ENCODE data around the gene AK4. TPM values are rescaled to one million over a fixed set of nuclear protein-coding genes. Genes with fewer than 3 reads are reported as not detected.

AK4 gene
- total RNA-seq, 4 donors from 2014 or later, result 39.9 to 83.2 (median 49.0) TPM

DNA sequence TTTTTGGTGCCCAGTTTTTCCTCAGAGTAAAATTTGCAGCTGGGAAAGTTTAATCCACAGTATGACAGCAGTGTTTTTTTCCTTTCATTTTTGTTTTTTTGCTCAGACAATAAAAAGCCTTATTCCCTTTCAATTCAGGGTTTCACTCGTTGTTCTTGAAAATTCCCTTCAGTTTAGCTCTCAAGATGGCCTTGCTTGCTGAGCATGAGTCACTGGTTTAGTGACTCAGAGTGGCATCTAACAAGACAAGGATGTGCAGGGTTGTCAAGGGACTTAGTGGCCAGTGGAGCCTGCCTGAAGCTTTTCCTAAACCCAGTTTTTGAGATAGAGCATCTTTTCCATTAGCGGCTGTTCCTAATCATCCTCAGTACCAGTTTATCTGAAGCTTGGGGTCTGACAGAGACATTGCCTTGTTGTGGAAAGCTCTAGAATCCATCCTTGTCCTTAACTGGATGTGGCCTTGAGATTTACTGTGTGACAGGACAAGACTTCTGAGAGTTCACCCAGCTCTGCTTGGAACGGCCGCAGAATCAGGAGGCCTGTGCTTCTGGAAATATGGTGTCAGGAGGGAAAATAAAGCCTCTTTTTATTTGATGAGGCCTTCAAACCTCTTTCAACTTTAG is 113.0 kb downstream of the AK4 start:
- intact Hi-C loops (cut with DNase I; ENCODE audit: low total_unique reads), result no loop called here
- 72 to 75% methylated on average over 4 of the region's 4 CpGs for WGBS, 2 donors

GRCh38 chr1:65263286-65263685 is 115.3 kb downstream of the AK4 start:
- no peak for DNase-seq (ENCODE audit: low spot score in 2 of 2)
- 91 to 93% methylated on average over 1 of the region's 1 CpG for WGBS, 2 donors
- intact Hi-C loops (cut with DNase I; ENCODE audit: low total_unique reads), result no loop called here
- no peak for TF ChIP-seq POLR2A (IDR thresholded peaks at IDR 0.05)
- TF ChIP-seq, protein P1, sequence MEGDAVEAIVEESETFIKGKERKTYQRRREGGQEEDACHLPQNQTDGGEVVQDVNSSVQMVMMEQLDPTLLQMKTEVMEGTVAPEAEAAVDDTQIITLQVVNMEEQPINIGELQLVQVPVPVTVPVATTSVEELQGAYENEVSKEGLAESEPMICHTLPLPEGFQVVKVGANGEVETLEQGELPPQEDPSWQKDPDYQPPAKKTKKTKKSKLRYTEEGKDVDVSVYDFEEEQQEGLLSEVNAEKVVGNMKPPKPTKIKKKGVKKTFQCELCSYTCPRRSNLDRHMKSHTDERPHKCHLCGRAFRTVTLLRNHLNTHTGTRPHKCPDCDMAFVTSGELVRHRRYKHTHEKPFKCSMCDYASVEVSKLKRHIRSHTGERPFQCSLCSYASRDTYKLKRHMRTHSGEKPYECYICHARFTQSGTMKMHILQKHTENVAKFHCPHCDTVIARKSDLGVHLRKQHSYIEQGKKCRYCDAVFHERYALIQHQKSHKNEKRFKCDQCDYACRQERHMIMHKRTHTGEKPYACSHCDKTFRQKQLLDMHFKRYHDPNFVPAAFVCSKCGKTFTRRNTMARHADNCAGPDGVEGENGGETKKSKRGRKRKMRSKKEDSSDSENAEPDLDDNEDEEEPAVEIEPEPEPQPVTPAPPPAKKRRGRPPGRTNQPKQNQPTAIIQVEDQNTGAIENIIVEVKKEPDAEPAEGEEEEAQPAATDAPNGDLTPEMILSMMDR (IDR thresholded peaks at IDR 0.05), result no peak
- no peak overlapping the region for H3K4me3 ChIP-seq (ENCODE audit: low read depth, poor library complexity, severe bottlenecking)

More for the DNA sequence above, 113.0 kb downstream of the AK4 start:
- DNase-seq (ENCODE audit: low spot score in 2 of 2), result no peak
- H3K4me3 ChIP-seq (ENCODE audit: low read depth, poor library complexity, severe bottlenecking), result no peak overlapping the region
- no peak for TF ChIP-seq POLR2A (IDR thresholded peaks at IDR 0.05)
- TF ChIP-seq, protein P1 (IDR thresholded peaks at IDR 0.05), result no peak

DNA sequence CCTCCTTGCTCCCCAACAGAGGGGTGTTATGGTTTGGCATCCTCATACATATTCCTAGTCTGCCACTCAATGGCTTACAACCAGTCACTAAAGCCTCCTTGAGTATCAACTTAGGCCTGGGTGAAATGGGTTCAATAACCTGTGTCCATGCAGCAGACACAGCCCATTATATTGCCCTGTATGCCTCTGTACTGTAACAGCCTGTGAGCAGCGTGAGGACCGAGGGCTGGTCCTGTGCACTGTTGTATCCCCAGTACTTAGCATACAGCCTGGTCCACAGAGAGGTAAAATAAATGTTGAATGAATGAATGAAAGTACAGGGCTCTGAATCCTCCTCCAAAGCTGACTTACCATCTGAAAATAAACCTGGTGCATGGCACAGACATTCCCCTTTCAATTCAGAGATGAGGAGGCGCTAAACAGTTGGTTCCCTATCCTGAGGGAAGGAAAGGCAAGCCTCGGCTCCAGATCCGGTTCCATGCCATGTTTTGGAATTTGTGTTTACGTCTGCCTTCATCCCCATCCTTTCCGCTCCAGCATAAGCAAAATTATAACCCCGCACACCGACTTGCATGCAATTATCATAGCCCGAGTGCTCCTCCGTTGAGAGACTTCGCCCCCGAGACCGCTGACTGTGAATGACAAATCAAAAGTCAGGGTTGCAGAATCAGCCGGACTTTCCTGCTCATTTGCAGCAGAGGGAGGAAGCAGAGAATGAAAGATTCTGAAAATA is 116.4 kb downstream of the AK4 start:
- no peak for TF ChIP-seq POLR2A (IDR thresholded peaks at IDR 0.05)
- TF ChIP-seq, protein P1 (IDR thresholded peaks at IDR 0.05), result no peak
- intact Hi-C loops (cut with DNase I; ENCODE audit: low total_unique reads), result no loop called here
- no peak for DNase-seq (ENCODE audit: low spot score in 2 of 2)
- WGBS, 2 donors, result 14 to 17% methylated on average over 15 of the region's 15 CpGs
- no peak overlapping the region for H3K4me3 ChIP-seq (ENCODE audit: low read depth, poor library complexity, severe bottlenecking)

DNA sequence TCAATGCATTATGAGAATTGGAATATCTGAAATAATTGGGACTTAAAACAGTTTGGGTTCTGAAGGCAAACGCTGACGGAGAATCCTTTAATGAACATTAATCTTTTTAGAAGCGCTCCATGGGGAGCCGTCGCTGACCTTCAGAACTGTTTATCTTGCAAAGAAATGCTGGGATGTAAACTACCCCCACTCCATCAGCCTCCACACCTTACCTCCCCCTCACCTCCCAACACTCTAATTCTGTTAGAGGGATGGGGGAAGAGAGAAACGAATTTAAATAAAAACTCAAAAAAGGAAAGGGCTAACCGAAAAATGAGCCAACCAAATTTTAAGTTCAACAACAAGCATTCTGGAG is 117.3 kb downstream of the AK4 start:
- intact Hi-C loops (cut with DNase I; ENCODE audit: low total_unique reads), result no loop called here
- peak overlapping the region; percentile 31 for H3K4me3 ChIP-seq (ENCODE audit: low read depth, poor library complexity, severe bottlenecking)
- 7 to 9% methylated on average over 7 of the region's 7 CpGs for WGBS, 2 donors
- DNase-seq (ENCODE audit: low spot score in 2 of 2), result no peak
- no peak for TF ChIP-seq POLR2A (IDR thresholded peaks at IDR 0.05)
- TF ChIP-seq, protein P1 (IDR thresholded peaks at IDR 0.05), result no peak

GRCh38 chr1:65265651-65266351 is 117.8 kb downstream of the AK4 start:
- TF ChIP-seq, protein P1 (IDR thresholded peaks at IDR 0.05), result no peak
- TF ChIP-seq POLR2A (IDR thresholded peaks at IDR 0.05), result no peak
- WGBS, 2 donors, result 4 to 5% methylated on average over 36 to 59 of the region's 59 CpGs
- H3K4me3 ChIP-seq (ENCODE audit: low read depth, poor library complexity, severe bottlenecking), result peak overlapping the region; percentile 31
- no peak for DNase-seq (ENCODE audit: low spot score in 2 of 2)
- intact Hi-C loops (cut with DNase I; ENCODE audit: low total_unique reads), result no loop called here

Measured in lower leg skin (tissue), 4 donors.